Trophoblast cell (in vitro differentiated cells and primary cell): ENCODE measurements around the gene ERGIC1.

ENCODE experiments used
- DNase-seq, 2 donors: peaks; one replicate each; pipeline ENCODE4 v3.0.0-alpha.2; 2016
- H2AFZ ChIP-seq: 2 replicates; pipeline ENCODE4 v1.6.1; 2013; ENCODE audit warnings: low read length, moderate library complexity, mild to moderate bottlenecking; ENCODE audit not compliant: insufficient read depth, poor library complexity
- H2AK5ac ChIP-seq: 2 replicates; pipeline ENCODE4 v1.6.1; 2013; ENCODE audit warnings: mild to moderate bottlenecking, low read length
- H2BK120ac ChIP-seq: 2 replicates; pipeline ENCODE4 v1.6.1; 2013; ENCODE audit warnings: low read length, mild to moderate bottlenecking, moderate library complexity; ENCODE audit not compliant: insufficient read depth, poor library complexity
- H2BK12ac ChIP-seq: 2 replicates; pipeline ENCODE4 v1.6.1; 2013; ENCODE audit warnings: mild to moderate bottlenecking, low read length, moderate library complexity
- H2BK5ac ChIP-seq: 2 replicates; pipeline ENCODE4 v1.6.1; 2013; ENCODE audit warnings: low read length, low read depth, moderate library complexity, mild to moderate bottlenecking; ENCODE audit not compliant: poor library complexity
- H3K14ac ChIP-seq: 2 replicates; pipeline ENCODE4 v1.6.1; 2013; ENCODE audit warnings: mild to moderate bottlenecking, low read length
- H3K18ac ChIP-seq: 2 replicates; pipeline ENCODE4 v1.6.1; 2013; ENCODE audit warnings: mild to moderate bottlenecking, low read length
- H3K23ac ChIP-seq: 2 replicates; pipeline ENCODE4 v1.6.1; 2013; ENCODE audit warnings: low read length
- H3K27ac ChIP-seq: 2 replicates; pipeline ENCODE4 v1.5.1; 2013; ENCODE audit warnings: low read depth, mild to moderate bottlenecking, inconsistent platforms, low read length, moderate library complexity
- H3K27me3 ChIP-seq: 2 replicates; pipeline ENCODE4 v1.6.1; 2013; ENCODE audit warnings: inconsistent platforms, mild to moderate bottlenecking, low read length, moderate library complexity; ENCODE audit not compliant: insufficient read depth
- H3K36me3 ChIP-seq, 2 experiments: 1 replicate in 1 of 2; 2 replicates in 1 of 2; pipeline ENCODE4 v1.6.1; 2013; ENCODE audit warnings: low read length in 2 of 2, mild to moderate bottlenecking in 2 of 2, moderate library complexity in 1 of 2; ENCODE audit not compliant: insufficient read depth in 2 of 2, control insufficient read depth in 1 of 2
- H3K4ac ChIP-seq: 2 replicates; pipeline ENCODE4 v1.6.1; 2013; ENCODE audit warnings: low read depth, mild to moderate bottlenecking, low read length, moderate library complexity
- H3K4me1 ChIP-seq, 2 experiments: 1 replicate in 1 of 2; 2 replicates in 1 of 2; pipeline ENCODE4 v1.6.1; 2013; ENCODE audit warnings: low read length in 2 of 2, mild to moderate bottlenecking in 2 of 2, moderate library complexity in 1 of 2; ENCODE audit not compliant: insufficient read depth in 2 of 2, control insufficient read depth in 1 of 2
- H3K4me2 ChIP-seq: 2 replicates; pipeline ENCODE4 v1.6.1; 2013; ENCODE audit warnings: inconsistent platforms, mild to moderate bottlenecking, low read length, moderate library complexity
- H3K4me3 ChIP-seq: 2 replicates; pipeline ENCODE4 v1.5.1; 2013; ENCODE audit warnings: mild to moderate bottlenecking, low read depth, low read length, inconsistent platforms
- H3K79me1 ChIP-seq: one replicate; pipeline ENCODE4 v1.6.1; 2013; ENCODE audit warnings: low read length
- H3K79me2 ChIP-seq: 2 replicates; pipeline ENCODE4 v1.6.1; 2013; ENCODE audit warnings: low read length, mild to moderate bottlenecking; ENCODE audit not compliant: control insufficient read depth, insufficient read depth, poor library complexity
- H3K9ac ChIP-seq: 2 replicates; pipeline ENCODE4 v1.6.1; 2013; ENCODE audit warnings: mild to moderate bottlenecking, low read length
- H3K9me3 ChIP-seq: 2 replicates; pipeline ENCODE4 v1.6.1; 2013; ENCODE audit warnings: low read depth, mild to moderate bottlenecking, control low read depth, inconsistent platforms, low read length; ENCODE audit not compliant: insufficient read depth
- H4K12ac ChIP-seq: 2 replicates; pipeline ENCODE4 v1.6.1; 2013; ENCODE audit warnings: low read depth, mild to moderate bottlenecking, low read length, moderate library complexity
- H4K8ac ChIP-seq: 2 replicates; pipeline ENCODE4 v1.6.1; 2013; ENCODE audit warnings: low read depth, mild to moderate bottlenecking, low read length, moderate library complexity
- H4K91ac ChIP-seq: one replicate; pipeline ENCODE4 v1.6.1; 2013; ENCODE audit warnings: low read depth, mild to moderate bottlenecking, low read length, moderate library complexity
- WGBS: extraction: QIAGEN DNeasy Blood & Tissue Kit; methylation state at CpG from one replicate; pipeline ENCODE4 v1.1.7; 2013; ENCODE audit warnings: missing lambda C conversion rate; ENCODE audit not compliant: insufficient read length, insufficient coverage; ENCODE audit errors: extremely low coverage; 5-methylcytosine and 5-hydroxymethylcytosine counted together

Gene ERGIC1

GRCh38 chr5:172866802-172867748, 33.0 kb downstream of the ERGIC1 start:
- no peak overlapping the region for H2AFZ ChIP-seq
- no peak overlapping the region for H3K4ac ChIP-seq
- H3K14ac ChIP-seq, result no peak overlapping the region
- no CpG with 5 or more reads among the region's 9 CpGs for WGBS
- H3K9ac ChIP-seq, result no peak overlapping the region
- peaks cover 10 to 18% of the 10 kb centered on the region in 2 experiments for H3K4me1 ChIP-seq
- no peaks in the 10 kb centered on the region for H3K27me3 ChIP-seq
- no peak overlapping the region for H3K4me2 ChIP-seq
- H3K9me3 ChIP-seq, result no peaks in the 10 kb centered on the region
- no peak overlapping the region for H2BK12ac ChIP-seq
- H4K12ac ChIP-seq, result no peak overlapping the region
- H3K4me3 ChIP-seq, result no peak overlapping the region
- H3K79me2 ChIP-seq, result no peaks in the 10 kb centered on the region
- H3K27ac ChIP-seq, result no peak overlapping the region
- no peak overlapping the region for H3K18ac ChIP-seq
- peaks cover 3% of the 10 kb centered on the region for H3K79me1 ChIP-seq
- DNase-seq, result peak in 1 of 2 donors; percentile 37
- no peak overlapping the region for H2AK5ac ChIP-seq
- H4K91ac ChIP-seq, result no peak overlapping the region
- H2BK5ac ChIP-seq, result no peak overlapping the region
- no peak overlapping the region for H2BK120ac ChIP-seq
- H3K36me3 ChIP-seq, result peaks cover 0 to 2% of the 10 kb centered on the region in 2 experiments
- no peak overlapping the region for H4K8ac ChIP-seq
- no peak overlapping the region for H3K23ac ChIP-seq

- Histone ChIP-seq H2BK12ac (no peak overlapping the region), H4K8ac (no peak overlapping the region), H3K4me1 (peaks cover 10 to 15% of the 10 kb centered on the region in 2 experiments), H3K18ac (no peak overlapping the region), H3K4me2 (no peak overlapping the region), H4K12ac (no peak overlapping the region), H3K79me1 (peaks cover 3% of the 10 kb centered on the region), H4K91ac (no peak overlapping the region), H3K23ac (no peak overlapping the region), H3K4ac (no peak overlapping the region), H3K79me2 (no peaks in the 10 kb centered on the region), H2BK5ac (no peak overlapping the region), H2AK5ac (no peak overlapping the region), H3K4me3 (no peak overlapping the region), H2AFZ (no peak overlapping the region), H3K27me3 (no peaks in the 10 kb centered on the region), H3K14ac (no peak overlapping the region), H3K9me3 (no peaks in the 10 kb centered on the region), H3K36me3 (peaks cover 0 to 2% of the 10 kb centered on the region in 2 experiments), H3K9ac (no peak overlapping the region), H3K27ac (no peak overlapping the region), H2BK120ac (no peak overlapping the region)
- no peak for DNase-seq
- WGBS, result no CpG with 5 or more reads among the region's 11 CpGs
These were observed 33.8 kb downstream of the ERGIC1 start for GRCh38 chr5:172867761-172868435.

GRCh38 chr5:172868436-172868923, 34.4 kb downstream of the ERGIC1 start:
- Histone ChIP-seq H3K36me3 (peaks cover 0 to 2% of the 10 kb centered on the region in 2 experiments), H3K23ac (no peak overlapping the region), H3K4me2 (no peak overlapping the region), H3K4me1 (peaks cover 10 to 15% of the 10 kb centered on the region in 2 experiments), H2AFZ (peak overlapping the region; percentile 14), H3K27me3 (no peaks in the 10 kb centered on the region), H3K9ac (no peak overlapping the region), H3K79me2 (no peaks in the 10 kb centered on the region), H4K12ac (no peak overlapping the region), H4K91ac (no peak overlapping the region), H2BK12ac (no peak overlapping the region), H3K27ac (no peak overlapping the region), H3K4ac (no peak overlapping the region), H3K14ac (no peak overlapping the region), H3K18ac (no peak overlapping the region), H4K8ac (no peak overlapping the region), H2BK5ac (no peak overlapping the region), H3K9me3 (no peaks in the 10 kb centered on the region), H2AK5ac (no peak overlapping the region), H3K4me3 (no peak overlapping the region), H3K79me1 (peaks cover 3% of the 10 kb centered on the region), H2BK120ac (no peak overlapping the region)
- WGBS, result no CpG with 5 or more reads among the region's 9 CpGs
- no peak for DNase-seq

GRCh38 chr5:172868924-172869591, 35.0 kb downstream of the ERGIC1 start:
- Histone ChIP-seq H2BK5ac (no peak overlapping the region), H4K91ac (no peak overlapping the region), H3K79me2 (no peaks in the 10 kb centered on the region), H2BK120ac (no peak overlapping the region), H2BK12ac (no peak overlapping the region), H2AFZ (peak overlapping the region; percentile 14), H3K23ac (no peak overlapping the region), H3K14ac (no peak overlapping the region), H3K4me1 (peaks cover 10 to 15% of the 10 kb centered on the region in 2 experiments), H3K27me3 (no peaks in the 10 kb centered on the region), H2AK5ac (no peak overlapping the region), H3K36me3 (peaks cover 0 to 2% of the 10 kb centered on the region in 2 experiments), H4K12ac (no peak overlapping the region), H3K9me3 (no peaks in the 10 kb centered on the region), H3K4me3 (no peak overlapping the region), H3K9ac (no peak overlapping the region), H4K8ac (no peak overlapping the region), H3K79me1 (peaks cover 3% of the 10 kb centered on the region), H3K4ac (no peak overlapping the region), H3K4me2 (no peak overlapping the region), H3K18ac (no peak overlapping the region), H3K27ac (no peak overlapping the region)
- WGBS, result no CpG with 5 or more reads among the region's 10 CpGs
- DNase-seq, result peak; percentile 42 to 48
